Activated B cell treated with CpG ODN at 0.5 μM for 24 hours (primary cell): ENCODE measurements around the gene NPAS2. TPM values are rescaled to one million over a fixed set of nuclear protein-coding genes. Genes with fewer than 3 reads are reported as not detected.

Experiments used
- ATAC-seq: fragments of 200-7000 bp; cut with Tn5 transposase; one replicate; pipeline ENCODE4 v1.10.0; 2021; ENCODE audit warnings: low read depth, mild to moderate bottlenecking, moderate library complexity
- CTCF ChIA-PET: fragments of 350-600 bp; sonication (Branson Sonifier 250); formaldehyde crosslinking; loops from one replicate; lab custom pipeline; 2021; ENCODE audit warnings: antibody characterized with exemption; lab: Charles Lee
- POLR2A ChIA-PET: fragments of 350-600 bp; sonication (Branson Sonifier 250); formaldehyde crosslinking; loops from one replicate; lab custom pipeline; 2021; ENCODE audit warnings: antibody characterized with exemption; lab: Charles Lee
- DNase-seq: peaks from one replicate; pipeline ENCODE4 v3.0.0; 2022
- H3K27ac Mint-ChIP-seq: one replicate; pipeline ENCODE4 v1.8.0; 2020; ENCODE audit warnings: mixed read lengths
- H3K27me3 Mint-ChIP-seq: one replicate; pipeline ENCODE4 v1.8.0; 2021; ENCODE audit warnings: mixed read lengths
- H3K36me3 Mint-ChIP-seq: one replicate; pipeline ENCODE4 v1.8.0; 2021; ENCODE audit warnings: low read depth, mixed read lengths
- H3K4me1 Mint-ChIP-seq: one replicate; pipeline ENCODE4 v1.8.0; 2021; ENCODE audit warnings: mixed read lengths
- H3K4me3 Mint-ChIP-seq: one replicate; pipeline ENCODE4 v1.8.0; 2020; ENCODE audit warnings: mild to moderate bottlenecking, mixed read lengths
- H3K9me3 Mint-ChIP-seq: one replicate; pipeline ENCODE4 v1.8.0; 2020; ENCODE audit warnings: mixed read lengths
- intact Hi-C: fragments of 100-400 bp; cut with micrococcal nuclease; formaldehyde crosslinking; loops from one replicate; pipeline ENCODE4 v1.15.1; 2024
- total RNA-seq: library from RNA; stranded (reverse); gene quantifications from 2 replicates; pipeline ENCODE4 v1.2.3, GENCODE V29; 2022
- TF ChIP-seq, protein P1 (sequence below): fragments of 200-600 bp; IDR thresholded peaks from one replicate; pipeline ENCODE4 v1.8.0; 2022; ENCODE audit warnings: antibody characterized with exemption, mild to moderate bottlenecking

The NPAS2 gene
- total RNA-seq, 1 donor from 2014 or later: not detected

- H3K9me3 Mint-ChIP-seq: no peaks in the 10 kb centered on the region
- DNase-seq (no peak), ATAC-seq (no peak)
- no peak overlapping the region for H3K4me3 Mint-ChIP-seq
- ChIA-PET CTCF (no interaction called here), POLR2A (no interaction called here)
- no peaks in the 10 kb centered on the region for H3K4me1 Mint-ChIP-seq
- TF ChIP-seq, protein P1, sequence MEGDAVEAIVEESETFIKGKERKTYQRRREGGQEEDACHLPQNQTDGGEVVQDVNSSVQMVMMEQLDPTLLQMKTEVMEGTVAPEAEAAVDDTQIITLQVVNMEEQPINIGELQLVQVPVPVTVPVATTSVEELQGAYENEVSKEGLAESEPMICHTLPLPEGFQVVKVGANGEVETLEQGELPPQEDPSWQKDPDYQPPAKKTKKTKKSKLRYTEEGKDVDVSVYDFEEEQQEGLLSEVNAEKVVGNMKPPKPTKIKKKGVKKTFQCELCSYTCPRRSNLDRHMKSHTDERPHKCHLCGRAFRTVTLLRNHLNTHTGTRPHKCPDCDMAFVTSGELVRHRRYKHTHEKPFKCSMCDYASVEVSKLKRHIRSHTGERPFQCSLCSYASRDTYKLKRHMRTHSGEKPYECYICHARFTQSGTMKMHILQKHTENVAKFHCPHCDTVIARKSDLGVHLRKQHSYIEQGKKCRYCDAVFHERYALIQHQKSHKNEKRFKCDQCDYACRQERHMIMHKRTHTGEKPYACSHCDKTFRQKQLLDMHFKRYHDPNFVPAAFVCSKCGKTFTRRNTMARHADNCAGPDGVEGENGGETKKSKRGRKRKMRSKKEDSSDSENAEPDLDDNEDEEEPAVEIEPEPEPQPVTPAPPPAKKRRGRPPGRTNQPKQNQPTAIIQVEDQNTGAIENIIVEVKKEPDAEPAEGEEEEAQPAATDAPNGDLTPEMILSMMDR: no peak
- H3K27ac Mint-ChIP-seq: no peak overlapping the region
- intact Hi-C loops: no loop called here
- H3K27me3 Mint-ChIP-seq: peaks cover 11% of the 10 kb centered on the region
- no peaks in the 10 kb centered on the region for H3K36me3 Mint-ChIP-seq
Observed at GRCh38 chr2:100938031-100939026, 118.4 kb downstream of the NPAS2 start.

GRCh38 chr2:100939445-100939844 lies 119.5 kb downstream of the NPAS2 start:
- Mint-ChIP-seq H3K27ac (no peak overlapping the region), H3K4me3 (no peak overlapping the region), H3K9me3 (no peaks in the 10 kb centered on the region), H3K4me1 (no peaks in the 10 kb centered on the region), H3K36me3 (no peaks in the 10 kb centered on the region), H3K27me3 (peaks cover 6% of the 10 kb centered on the region)
- ChIA-PET CTCF (no interaction called here), POLR2A (no interaction called here)
- TF ChIP-seq, protein P1: no peak
- intact Hi-C loops: no loop called here
- ATAC-seq (no peak), DNase-seq (no peak)

DNA sequence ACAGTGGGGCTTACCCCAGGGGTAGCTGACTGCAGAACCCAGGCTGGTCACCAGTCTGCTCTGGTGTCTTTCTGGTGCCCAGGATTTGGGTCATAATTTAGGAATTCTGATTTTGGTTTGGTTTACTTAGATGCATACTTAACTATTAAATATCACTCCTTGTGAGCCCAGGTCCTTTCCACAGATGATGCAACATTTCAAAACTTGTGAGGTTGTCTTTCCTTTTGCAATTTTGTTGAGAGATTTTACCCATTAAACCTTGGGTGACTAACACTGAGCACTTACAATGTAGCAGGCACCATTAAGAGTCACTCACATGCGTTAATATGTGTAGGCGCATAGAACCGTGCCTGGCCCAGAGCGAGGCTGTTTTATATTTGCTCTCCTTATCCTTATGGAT lies 120.3 kb downstream of the NPAS2 start:
- ATAC-seq: no peak
- TF ChIP-seq, protein P1: no peak
- H3K27ac Mint-ChIP-seq: no peak overlapping the region
- DNase-seq: no peak
- H3K27me3 Mint-ChIP-seq: peaks cover 8% of the 10 kb centered on the region
- H3K4me3 Mint-ChIP-seq: no peak overlapping the region
- POLR2A ChIA-PET: no interaction called here
- no peaks in the 10 kb centered on the region for H3K36me3 Mint-ChIP-seq
- H3K9me3 Mint-ChIP-seq: no peaks in the 10 kb centered on the region
- CTCF ChIA-PET: no interaction called here
- intact Hi-C loops: no loop called here
- H3K4me1 Mint-ChIP-seq: no peaks in the 10 kb centered on the region

DNA sequence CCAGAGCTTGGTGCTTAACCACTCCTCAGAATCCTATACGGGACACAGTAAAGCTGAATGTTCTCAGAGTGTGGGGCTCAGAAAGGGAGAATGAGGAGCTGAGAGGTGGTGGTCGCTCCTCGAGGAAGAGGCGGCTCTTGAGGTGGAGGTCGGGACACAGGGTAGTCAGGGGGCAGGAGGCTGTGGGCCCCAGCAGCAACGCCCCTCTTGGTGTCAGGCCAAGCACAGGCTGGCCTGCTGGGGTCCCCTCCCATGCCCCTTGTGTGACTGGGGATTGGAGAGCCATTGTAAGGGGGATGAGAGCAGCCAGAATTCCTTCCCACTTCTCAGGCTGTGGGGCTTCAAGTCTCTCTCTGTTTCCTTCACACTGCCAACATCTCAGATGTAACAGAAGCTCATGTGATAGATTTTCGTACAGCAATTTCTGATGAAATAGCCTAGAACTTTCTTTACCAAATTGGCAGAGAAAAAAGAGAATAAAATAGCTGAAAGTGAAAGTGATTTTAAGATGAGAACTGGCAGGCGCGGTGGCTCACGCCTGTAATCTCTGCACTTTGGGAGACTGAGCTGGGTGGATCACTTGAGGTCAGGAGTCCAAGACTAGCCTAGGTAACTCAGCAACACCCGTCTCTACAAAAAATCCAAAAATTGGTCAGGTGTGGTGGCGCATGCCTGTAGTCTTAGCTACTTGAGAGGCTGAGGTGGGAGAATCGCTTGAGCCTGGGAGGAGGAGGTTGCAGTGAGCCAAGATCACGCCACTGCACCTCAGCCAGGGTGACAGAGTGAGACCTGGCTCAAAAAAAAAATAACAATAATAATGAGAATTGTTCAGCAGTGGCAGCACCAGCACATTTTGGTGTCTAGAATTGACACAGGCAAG lies 121.1 kb downstream of the NPAS2 start:
- POLR2A ChIA-PET: no interaction called here
- CTCF ChIA-PET: no interaction called here
- ATAC-seq: no peak
- TF ChIP-seq, protein P1: no peak
- DNase-seq: no peak
- intact Hi-C loops: no loop called here
- no peaks in the 10 kb centered on the region for H3K4me1 Mint-ChIP-seq
- H3K27ac Mint-ChIP-seq: no peak overlapping the region
- H3K27me3 Mint-ChIP-seq: peaks cover 12% of the 10 kb centered on the region
- no peaks in the 10 kb centered on the region for H3K36me3 Mint-ChIP-seq
- H3K4me3 Mint-ChIP-seq: no peak overlapping the region
- no peaks in the 10 kb centered on the region for H3K9me3 Mint-ChIP-seq
